HFFc6 (cell line): ENCODE results near the gene ABCG4. TPM values are rescaled to one million over a fixed set of nuclear protein-coding genes. Genes with fewer than 3 reads are reported as not detected.

Experiments used
- DNase-seq: peaks from one replicate; pipeline ENCODE4 v3.0.0-alpha.2; 2018
- H3K27ac Mint-ChIP-seq: 2 replicates; pipeline ENCODE4 v1.8.0; 2020; ENCODE audit warnings: mild to moderate bottlenecking, mixed read lengths
- H3K27me3 Mint-ChIP-seq: 2 replicates; pipeline ENCODE4 v1.8.0; 2021; ENCODE audit warnings: mild to moderate bottlenecking, moderate library complexity, mixed read lengths; ENCODE audit not compliant: insufficient read depth
- H3K36me3 Mint-ChIP-seq: 2 replicates; pipeline ENCODE4 v1.8.0; 2021; ENCODE audit warnings: low read depth, mixed read lengths
- H3K4me1 Mint-ChIP-seq: 2 replicates; pipeline ENCODE4 v1.8.0; 2020; ENCODE audit warnings: low read depth, mixed read lengths
- H3K4me3 Mint-ChIP-seq: 2 replicates; pipeline ENCODE4 v1.8.0; 2020; ENCODE audit warnings: mild to moderate bottlenecking, moderate library complexity, mixed read lengths
- H3K9me3 Mint-ChIP-seq: 2 replicates; pipeline ENCODE4 v1.8.0; 2020; ENCODE audit warnings: mild to moderate bottlenecking, mixed read lengths
- CTCF ChIP-seq: fragments of 200-600 bp; sonication (generic); IDR thresholded peaks from 2 replicates; pipeline ENCODE4 v1.5.0; 2021; ENCODE audit warnings: antibody characterized with exemption, mild to moderate bottlenecking
- total RNA-seq, 6 experiments: library from RNA; stranded (reverse); fragmentation: NEBNext Ultra II Directional; extraction: Animal tissue kit (Norgen Biotek cat#: 25700); gene quantifications; 2 replicates in 1 of 6; 3 replicates in 5 of 6; pipeline ENCODE4 v1.2.3, GENCODE V29; 2021

ABCG4 gene
- total RNA-seq, 6 experiments from 2014 or later = 0.05 to 0.50 (median 0.18) TPM

GRCh38 chr11:119205080-119205479 lies 56.2 kb downstream of the ABCG4 start:
- H3K27me3 Mint-ChIP-seq = peaks cover 4% of the 10 kb centered on the region
- no peaks in the 10 kb centered on the region for H3K9me3 Mint-ChIP-seq
- peak overlapping the region; percentile 24; the same call in 1 of the 2 replicates for H3K27ac Mint-ChIP-seq
- peaks cover 4% of the 10 kb centered on the region; the same call in 1 of the 2 replicates for H3K36me3 Mint-ChIP-seq
- no peak for DNase-seq
- no peak for TF ChIP-seq CTCF
- H3K4me3 Mint-ChIP-seq = peak overlapping the region; percentile 88
- peaks cover 38% of the 10 kb centered on the region for H3K4me1 Mint-ChIP-seq

GRCh38 chr11:119205574-119206510 lies 57.0 kb downstream of the ABCG4 start, which contains the start of gene CBL:
CBL (plus strand) TSS chr11:119206339; CDS start chr11:119206418, 79 bp downstream.
- peak; percentile 83 for DNase-seq
- H3K4me1 Mint-ChIP-seq = peaks cover 39% of the 10 kb centered on the region
- TF ChIP-seq CTCF = peak; percentile 97
- H3K36me3 Mint-ChIP-seq = peaks cover 4% of the 10 kb centered on the region; the same call in 1 of the 2 replicates
- H3K9me3 Mint-ChIP-seq = no peaks in the 10 kb centered on the region
- H3K27ac Mint-ChIP-seq = peak within 1 kb of the TSS; percentile 85
- H3K4me3 Mint-ChIP-seq = peak within 1 kb of the TSS; percentile 99
- H3K27me3 Mint-ChIP-seq = peaks cover 4% of the 10 kb centered on the region

GRCh38 chr11:119206511-119207414 lies 57.9 kb downstream of the ABCG4 start:
- peak overlapping the region; percentile 85 for H3K27ac Mint-ChIP-seq
- H3K4me3 Mint-ChIP-seq = peak overlapping the region; percentile 99
- no peaks in the 10 kb centered on the region for H3K9me3 Mint-ChIP-seq
- TF ChIP-seq CTCF = no peak
- H3K27me3 Mint-ChIP-seq = no peaks in the 10 kb centered on the region; the same call in 1 of the 2 replicates
- H3K36me3 Mint-ChIP-seq = peaks cover 4% of the 10 kb centered on the region; the same call in 1 of the 2 replicates
- peak; percentile 21 for DNase-seq
- H3K4me1 Mint-ChIP-seq = peaks cover 39% of the 10 kb centered on the region

- peaks cover 39% of the 10 kb centered on the region for H3K4me1 Mint-ChIP-seq
- no peak for DNase-seq
- H3K9me3 Mint-ChIP-seq = no peaks in the 10 kb centered on the region
- H3K4me3 Mint-ChIP-seq = peak overlapping the region; percentile 99
- H3K27me3 Mint-ChIP-seq = no peaks in the 10 kb centered on the region; the same call in 1 of the 2 replicates
- H3K27ac Mint-ChIP-seq = peak overlapping the region; percentile 85
- no peak for TF ChIP-seq CTCF
- H3K36me3 Mint-ChIP-seq = peaks cover 4% of the 10 kb centered on the region; the same call in 1 of the 2 replicates
Observed at GRCh38 chr11:119207415-119207960, 58.6 kb downstream of the ABCG4 start.

GRCh38 chr11:119209186-119209585 lies 60.3 kb downstream of the ABCG4 start:
- no peak overlapping the region; the same call in 1 of the 2 replicates for H3K4me3 Mint-ChIP-seq
- peaks cover 42% of the 10 kb centered on the region for H3K4me1 Mint-ChIP-seq
- peaks cover 4% of the 10 kb centered on the region; the same call in 1 of the 2 replicates for H3K36me3 Mint-ChIP-seq
- no peaks in the 10 kb centered on the region; the same call in 1 of the 2 replicates for H3K27me3 Mint-ChIP-seq
- H3K9me3 Mint-ChIP-seq = no peaks in the 10 kb centered on the region
- H3K27ac Mint-ChIP-seq = no peak overlapping the region
- no peak for TF ChIP-seq CTCF
- no peak for DNase-seq
